Keratinocyte (primary cell): Measurements from ENCODE around the gene TP53BP2. TPM values are rescaled to one million over a fixed set of nuclear protein-coding genes. Genes with fewer than 3 reads are reported as not detected.
A peak's percentile ranks its signal among the peaks of the same experiment; 100 is the strongest.

Experiments used
- DNase-seq: peaks from one replicate; pipeline ENCODE4 v3.0.0-alpha.2; 2011; ENCODE audit warnings: low read depth, missing footprints, low spot score
- FAIRE-seq: peaks from 2 replicates; lab custom pipeline; 2011; peaks lifted over from hg19 to GRCh38; lab: Jason Lieb, UNC
- H2AFZ ChIP-seq: 2 replicates; pipeline ENCODE4 v1.6.0; 2012; ENCODE audit warnings: low read length, control low read depth, inconsistent platforms; ENCODE audit not compliant: control insufficient read depth
- H3K27ac ChIP-seq: 2 replicates; pipeline ENCODE4 v1.5.1; 2011; ENCODE audit warnings: low read length; ENCODE audit not compliant: control insufficient read depth, insufficient read depth
- H3K27me3 ChIP-seq: 3 replicates; pipeline ENCODE4 v1.6.0; 2011; ENCODE audit warnings: low read length; ENCODE audit not compliant: control insufficient read depth, insufficient read depth; ENCODE audit errors: extremely low read depth
- H3K36me3 ChIP-seq, 2 experiments: 2 replicates in 1 of 2; 3 replicates in 1 of 2; pipeline ENCODE4 v1.5.1; 2011; ENCODE audit warnings: low read length in 2 of 2, mild to moderate bottlenecking in 1 of 2; ENCODE audit not compliant: control insufficient read depth in 2 of 2, insufficient read depth in 2 of 2; ENCODE audit errors: extremely low read depth in 1 of 2
- H3K4me1 ChIP-seq: 3 replicates; pipeline ENCODE4 v1.5.1; 2011; ENCODE audit warnings: low read length; ENCODE audit not compliant: control insufficient read depth, insufficient read depth; ENCODE audit errors: extremely low read depth
- H3K4me2 ChIP-seq: 3 replicates; pipeline ENCODE4 v1.6.0; 2011; ENCODE audit warnings: low read depth, low read length; ENCODE audit not compliant: control insufficient read depth, insufficient read depth; ENCODE audit errors: extremely low read depth
- H3K4me3 ChIP-seq, 3 experiments: fragments of 200-600 bp in 1 of 3; sonication (generic) in 1 of 3; 2 replicates in 2 of 3; 3 replicates in 1 of 3; pipeline ENCODE4 v1.5.1; 2011 to 2016; ENCODE audit warnings: low read length in 3 of 3, mild to moderate bottlenecking in 3 of 3, control low read depth in 2 of 3, inconsistent platforms in 1 of 3, low read depth in 1 of 3, mixed read lengths in 1 of 3, mixed run types in 1 of 3, moderate library complexity in 1 of 3; ENCODE audit not compliant: control insufficient read depth in 2 of 3, insufficient read depth in 2 of 3; ENCODE audit errors: extremely low read depth in 1 of 3
- H3K79me2 ChIP-seq: 2 replicates; pipeline ENCODE4 v1.6.0; 2012; ENCODE audit warnings: low read length; ENCODE audit not compliant: control insufficient read depth, insufficient read depth
- H3K9ac ChIP-seq: 3 replicates; pipeline ENCODE4 v1.6.0; 2011; ENCODE audit warnings: low read length; ENCODE audit not compliant: control insufficient read depth, insufficient read depth; ENCODE audit errors: extremely low read depth
- H3K9me1 ChIP-seq: 3 replicates; pipeline ENCODE4 v1.6.0; 2011; ENCODE audit warnings: low read length; ENCODE audit not compliant: control insufficient read depth, insufficient read depth; ENCODE audit errors: extremely low read depth
- H3K9me3 ChIP-seq: 2 replicates; pipeline ENCODE4 v1.5.1; 2012; ENCODE audit warnings: low read depth, low read length; ENCODE audit not compliant: control insufficient read depth
- H4K20me1 ChIP-seq: 3 replicates; pipeline ENCODE4 v1.6.0; 2011; ENCODE audit warnings: low read length; ENCODE audit not compliant: control insufficient read depth, insufficient read depth; ENCODE audit errors: extremely low read depth
- EZH2 ChIP-seq: IDR thresholded peaks from one replicate; pipeline ENCODE4 v1.6.1; 2012; ENCODE audit warnings: inconsistent platforms, mild to moderate bottlenecking, low read length, moderate library complexity
- dilution Hi-C: fragments of 300-500 bp; cut with MboI; formaldehyde crosslinking; loops from one replicate; pipeline ENCODE4 v1.7.0; 2020; ENCODE audit warnings: low sequenced_read_pairs; ENCODE audit not compliant: extremely low pct_ligation_motif_present
- polyA plus RNA-seq, 5 experiments: library from polyadenylated mRNA; depleted of rRNA in 3 of 5; stranded (reverse) in 3 of 5; stranded (forward) in 1 of 5; unstranded in 1 of 5; fragments of >200 nt; gene quantifications; 1 replicate in 1 of 5; 2 replicates in 3 of 5; 3 replicates in 1 of 5; pipeline versions ENCODE4 v1.2.1 to v1.2.3, GENCODE V29; 2011 to 2012; ENCODE audit warnings: missing spikeins in 2 of 5, low read depth in 1 of 5, low replicate concordance in 1 of 5
- TF ChIP-seq, protein P1 (sequence below), 3 experiments: IDR thresholded peaks in 1 of 3; conservative IDR thresholded peaks in 1 of 3; optimal IDR thresholded peaks in 1 of 3; 2 replicates in 2 of 3; 3 replicates in 1 of 3; pipeline versions ENCODE3 to v1.5.1; 2011; ENCODE audit warnings: low read length in 3 of 3, mild to moderate bottlenecking in 3 of 3, moderate library complexity in 2 of 3, control low read depth in 1 of 3, inconsistent platforms in 1 of 3; ENCODE audit not compliant: insufficient read depth in 2 of 3; ENCODE audit errors: extremely low read depth in 1 of 3

The TP53BP2 gene
- polyA plus RNA-seq, 1 donor (not counting 4 experiments of a cell fraction or from before 2014, with no cell fraction given) = 22.5 TPM

DNA sequence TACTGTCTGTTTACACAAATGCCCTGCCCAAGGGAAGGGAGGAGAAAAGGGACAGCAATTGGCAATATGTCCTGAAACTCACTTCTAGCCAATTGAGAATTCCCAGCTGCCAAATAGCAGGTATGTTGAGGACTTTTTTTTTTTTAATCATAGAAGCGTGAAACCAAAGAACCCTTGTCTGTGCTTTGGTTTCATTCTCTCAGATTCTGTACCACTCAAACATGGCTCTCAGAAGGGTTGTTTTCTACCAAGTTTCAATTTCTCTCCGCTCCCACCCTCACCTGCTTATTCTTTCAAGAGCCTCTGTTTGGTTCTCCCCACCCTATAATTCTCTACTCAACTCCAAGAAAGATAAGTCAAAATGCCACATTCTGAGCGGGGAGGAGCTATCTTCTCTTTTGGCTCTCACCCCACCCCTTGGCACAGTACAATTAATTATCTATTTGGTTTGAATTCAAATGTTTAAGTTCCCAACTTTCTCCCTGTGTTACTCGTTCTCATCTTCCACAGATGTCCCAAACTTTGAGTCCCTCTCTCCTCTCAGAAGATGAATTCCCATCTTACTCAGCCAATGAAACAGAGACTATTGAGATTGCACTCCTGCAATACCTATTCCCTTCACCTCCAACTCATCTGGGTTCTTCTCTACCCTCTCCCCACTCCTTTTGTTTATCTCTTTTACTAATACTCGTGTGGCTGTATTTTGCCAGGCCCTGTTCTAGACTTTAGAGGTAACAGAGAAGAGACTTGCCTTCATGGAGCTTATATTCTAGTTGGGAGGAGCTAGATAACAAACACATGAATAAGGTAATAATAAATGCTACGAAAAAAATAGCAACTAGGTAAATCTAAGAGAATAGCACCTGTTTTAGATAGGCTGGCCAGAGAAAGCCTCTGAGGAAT lies 3.9 kb upstream of the TP53BP2 start:
- peak overlapping the region; percentile 39 for H2AFZ ChIP-seq
- no peaks in the 10 kb centered on the region for H3K36me3 ChIP-seq
- H3K4me3 ChIP-seq = no peak overlapping the region
- H3K9ac ChIP-seq = no peak overlapping the region
- no peaks in the 10 kb centered on the region for H3K9me1 ChIP-seq
- no peaks in the 10 kb centered on the region for H4K20me1 ChIP-seq
- H3K27ac ChIP-seq = no peak overlapping the region
- dilution Hi-C loops = no loop called here
- DNase-seq = no peak
- no peak for FAIRE-seq
- peaks cover 7% of the 10 kb centered on the region for H3K4me1 ChIP-seq
- H3K27me3 ChIP-seq = no peaks in the 10 kb centered on the region
- TF ChIP-seq, protein P1, sequence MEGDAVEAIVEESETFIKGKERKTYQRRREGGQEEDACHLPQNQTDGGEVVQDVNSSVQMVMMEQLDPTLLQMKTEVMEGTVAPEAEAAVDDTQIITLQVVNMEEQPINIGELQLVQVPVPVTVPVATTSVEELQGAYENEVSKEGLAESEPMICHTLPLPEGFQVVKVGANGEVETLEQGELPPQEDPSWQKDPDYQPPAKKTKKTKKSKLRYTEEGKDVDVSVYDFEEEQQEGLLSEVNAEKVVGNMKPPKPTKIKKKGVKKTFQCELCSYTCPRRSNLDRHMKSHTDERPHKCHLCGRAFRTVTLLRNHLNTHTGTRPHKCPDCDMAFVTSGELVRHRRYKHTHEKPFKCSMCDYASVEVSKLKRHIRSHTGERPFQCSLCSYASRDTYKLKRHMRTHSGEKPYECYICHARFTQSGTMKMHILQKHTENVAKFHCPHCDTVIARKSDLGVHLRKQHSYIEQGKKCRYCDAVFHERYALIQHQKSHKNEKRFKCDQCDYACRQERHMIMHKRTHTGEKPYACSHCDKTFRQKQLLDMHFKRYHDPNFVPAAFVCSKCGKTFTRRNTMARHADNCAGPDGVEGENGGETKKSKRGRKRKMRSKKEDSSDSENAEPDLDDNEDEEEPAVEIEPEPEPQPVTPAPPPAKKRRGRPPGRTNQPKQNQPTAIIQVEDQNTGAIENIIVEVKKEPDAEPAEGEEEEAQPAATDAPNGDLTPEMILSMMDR (optimal IDR thresholded peaks at IDR 0.05 in 1 of 3, IDR thresholded peaks at IDR 0.05 in 1 of 3, conservative IDR thresholded peaks at IDR 0.05 in 1 of 3; ENCODE audit: extremely low read depth in 1 of 3, insufficient read depth in 2 of 3, low read length in 3 of 3) = no peak
- no peak for TF ChIP-seq EZH2
- no peaks in the 10 kb centered on the region for H3K9me3 ChIP-seq
- H3K79me2 ChIP-seq = peaks cover 10% of the 10 kb centered on the region
- H3K4me2 ChIP-seq = peak overlapping the region; percentile 25

DNA sequence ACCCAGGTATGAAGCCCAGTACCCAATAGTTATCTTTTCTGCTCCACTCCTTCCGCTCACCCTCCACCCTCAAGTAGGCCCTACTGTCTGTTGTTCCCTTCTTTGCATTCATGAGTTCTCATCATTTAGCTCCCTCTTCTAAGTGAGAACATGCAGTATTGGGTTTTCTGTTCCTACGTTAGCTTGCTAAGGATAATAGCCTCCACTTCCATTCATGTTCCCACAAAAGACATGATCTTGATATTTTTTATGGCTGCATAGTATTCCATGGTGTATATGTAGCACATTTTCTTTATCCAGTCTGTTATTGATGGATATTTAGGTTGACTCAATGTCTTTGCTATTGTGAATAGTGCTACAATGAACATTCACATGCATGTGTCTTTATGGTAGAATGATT lies 2.8 kb upstream of the TP53BP2 start:
- H3K9ac ChIP-seq = no peak overlapping the region
- H3K4me3 ChIP-seq = no peak overlapping the region
- H3K27ac ChIP-seq = no peak overlapping the region
- peaks cover 20% of the 10 kb centered on the region for H3K79me2 ChIP-seq
- no peaks in the 10 kb centered on the region for H3K27me3 ChIP-seq
- H3K4me2 ChIP-seq = no peak overlapping the region
- H3K4me1 ChIP-seq = peaks cover 7% of the 10 kb centered on the region
- FAIRE-seq (no peak), DNase-seq (no peak)
- no peaks in the 10 kb centered on the region for H4K20me1 ChIP-seq
- no peaks in the 10 kb centered on the region for H3K36me3 ChIP-seq
- no peak for TF ChIP-seq EZH2
- TF ChIP-seq, protein P1 (optimal IDR thresholded peaks at IDR 0.05 in 1 of 3, IDR thresholded peaks at IDR 0.05 in 1 of 3, conservative IDR thresholded peaks at IDR 0.05 in 1 of 3; ENCODE audit: extremely low read depth in 1 of 3, insufficient read depth in 2 of 3, low read length in 3 of 3) = no peak
- H3K9me3 ChIP-seq = no peaks in the 10 kb centered on the region
- no peaks in the 10 kb centered on the region for H3K9me1 ChIP-seq
- dilution Hi-C loops = no loop called here
- no peak overlapping the region for H2AFZ ChIP-seq
